Pancreas (tissue), 10 donors: Measurements from ENCODE around the gene ICE2. TPM values are rescaled to one million over a fixed set of nuclear protein-coding genes. Genes with fewer than 3 reads are reported as not detected.

ENCODE experiments used
- ATAC-seq, 4 donors: fragments of 200-7000 bp; cut with Tn5 transposase; one replicate each; pipeline versions ENCODE4 v1.8.0 to v1.9.1; 2020; ENCODE audit warnings: mild to moderate bottlenecking in 4 of 4, moderate library complexity in 4 of 4
- DNase-seq, 6 donors: peaks; one replicate each; pipeline ENCODE4 v3.0.0-alpha.2; 2020
- FAIRE-seq: peaks from 2 replicates; lab custom pipeline; 2012; peaks lifted over from hg19 to GRCh38; lab: Jason Lieb, UNC
- H3K27ac ChIP-seq, 4 donors: fragments of 200-600 bp; sonication (generic); 1 replicate in 3 of 4; 2 replicates in 1 of 4; pipeline versions ENCODE4 v1.5.0 to v1.8.0; 2020
- H3K27me3 ChIP-seq, 4 donors: fragments of 200-600 bp; one replicate each; pipeline ENCODE4 v1.8.0; 2021
- H3K36me3 ChIP-seq, 3 donors: fragments of 200-600 bp; sonication (generic) in 1 of 3; one replicate each; pipeline versions ENCODE4 v1.5.0 to v1.8.0; 2020 to 2021
- H3K4me1 ChIP-seq, 3 donors: fragments of 200-600 bp; one replicate each; pipeline ENCODE4 v1.8.0; 2021
- H3K4me3 ChIP-seq, 4 donors: fragments of 200-600 bp; sonication (generic) in 2 of 4; one replicate each; pipeline versions ENCODE4 v1.5.0 to v1.8.0; 2020 to 2021
- H3K9me3 ChIP-seq, 4 donors: fragments of 200-600 bp; one replicate each; pipeline ENCODE4 v1.8.0; 2021
- CTCF ChIP-seq, 4 donors: fragments of 200-600 bp; sonication (generic) in 3 of 4; IDR thresholded peaks; one replicate each; pipeline versions ENCODE4 v1.5.0 to v1.8.0; 2021; ENCODE audit warnings: antibody characterized with exemption in 4 of 4
- WGBS, 2 donors: extraction: QIAGEN DNeasy Blood & Tissue Kit; methylation state at CpG; one replicate each; pipeline ENCODE4 v1.1.7; 2013; 5-methylcytosine and 5-hydroxymethylcytosine counted together
- intact Hi-C, 3 donors: fragments of 100-400 bp; cut with DNase I; formaldehyde crosslinking; loops; one replicate each; pipeline versions ENCODE4 v1.11.1 to v1.14.2; 2022
- polyA plus RNA-seq, 2 donors: library from polyadenylated mRNA; stranded (reverse); fragments of 200-250 nt; gene quantifications; one replicate each; pipeline ENCODE4 v1.2.3, GENCODE V29; 2013
- total RNA-seq, 6 donors: library from RNA; stranded (reverse); fragmentation: NEBNext Ultra II Directional in 4 of 6; extraction: Animal tissue kit (Norgen Biotek cat#: 25700) in 4 of 6; gene quantifications; one replicate each; pipeline versions ENCODE4 v1.2.1 to v1.2.4, GENCODE V29; 2021 to 2023
- donor health status: healthy with polysubstance abuse.
- donor health status: DM: no; HTN: no; CAD: no; lungs with moderate emphysema.
- donor health status: DM: no; HTN: no; CAD: no.
- donor health status: control.
- donor health status: control.
- donor health status: Bipolar disorder and iron deficiency.
- donor health status: DM: yes; HTN: yes; CAD: no.
- donor health status: DM: no; HTN: no; CAD: no.
- donor health status: DM: no; HTN: no; CAD: no.
- donor health status: DM: yes; HTN: yes; CAD: no.

The ICE2 gene
- total and polyA plus RNA-seq, 8 donors, result 6.7 to 28.9 (median 19.0) TPM

DNA sequence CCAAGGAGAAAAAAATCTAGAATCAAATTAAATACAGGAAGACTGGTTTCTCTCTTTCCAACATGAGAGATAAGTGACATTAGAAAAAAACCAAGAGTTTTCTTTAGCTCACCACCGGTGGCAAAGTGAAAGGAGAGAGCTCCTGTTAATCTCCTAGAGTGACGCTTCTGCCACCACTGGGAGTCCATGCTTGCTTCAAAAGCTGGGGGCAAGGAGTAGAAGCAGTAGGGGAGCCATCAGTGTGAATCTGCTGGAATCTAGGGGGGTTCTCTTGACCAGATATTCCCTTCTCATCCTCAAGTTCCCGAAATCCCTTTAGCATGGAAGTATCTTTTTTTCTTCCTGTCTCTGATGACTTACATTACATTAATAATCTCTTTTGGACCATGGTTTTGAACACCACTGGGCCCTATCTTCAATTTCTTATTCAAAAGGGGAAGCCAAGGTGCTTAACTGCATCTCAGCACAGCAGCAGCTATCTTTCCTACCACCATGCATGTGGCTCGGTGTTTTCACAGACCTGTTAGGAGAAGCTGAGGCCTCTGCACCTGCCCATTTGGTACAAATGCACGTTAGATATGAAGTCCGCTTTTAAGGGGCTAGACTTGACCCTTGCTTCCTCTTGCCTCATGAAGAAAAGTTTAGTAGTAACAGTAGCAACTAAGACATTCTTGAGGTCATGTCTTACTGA is 6.6 kb upstream of the ICE2 start:
- FAIRE-seq (no peak), ATAC-seq (no peak), DNase-seq (no peak)
- 85 to 87% methylated on average over 6 of the region's 6 CpGs for WGBS, 2 donors
- Histone ChIP-seq H3K4me3 (no peak overlapping the region), H3K27ac (no peak overlapping the region), H3K9me3 (no peaks in the 10 kb centered on the region), H3K27me3 (no peaks in the 10 kb centered on the region), H3K36me3 (peaks cover 0 to 2% (median 0%) of the 10 kb centered on the region in 3 donors), H3K4me1 (no peaks in the 10 kb centered on the region)
- intact Hi-C loops, result no loop called here
- TF ChIP-seq CTCF (IDR thresholded peaks at IDR 0.05), result no peak

GRCh38 chr15:60483042-60483441 is 4.1 kb upstream of the ICE2 start:
- no peaks in the 10 kb centered on the region for H3K36me3 ChIP-seq
- no peak for ATAC-seq
- WGBS, 2 donors, result 98% methylated on average over 3 of the region's 3 CpGs
- H3K4me3 ChIP-seq, result no peak overlapping the region
- no peak for DNase-seq
- no peaks in the 10 kb centered on the region for H3K9me3 ChIP-seq
- FAIRE-seq, result no peak
- H3K27ac ChIP-seq, result no peak overlapping the region
- no peak for TF ChIP-seq CTCF (IDR thresholded peaks at IDR 0.05)
- no peaks in the 10 kb centered on the region for H3K27me3 ChIP-seq
- peaks cover under 1 to 6% (median 4%) of the 10 kb centered on the region in 3 donors for H3K4me1 ChIP-seq
- intact Hi-C loops, result no loop called here

- H3K4me1 ChIP-seq, result peaks cover 4 to 20% (median 18%) of the 10 kb centered on the region in 3 donors
- intact Hi-C loops, result no loop called here
- no peak overlapping the region for H3K4me3 ChIP-seq
- no peaks in the 10 kb centered on the region for H3K27me3 ChIP-seq
- H3K36me3 ChIP-seq, result no peaks in the 10 kb centered on the region
- WGBS, 2 donors, result 49 to 54% methylated on average over 3 of the region's 3 CpGs
- H3K9me3 ChIP-seq, result no peaks in the 10 kb centered on the region
- DNase-seq, result no peak
- FAIRE-seq, result no peak
- ATAC-seq, result no peak
- no peak for TF ChIP-seq CTCF (IDR thresholded peaks at IDR 0.05)
- peak overlapping the region in 1 of 4 donors; percentile 88 for H3K27ac ChIP-seq
These were observed 1.9 kb upstream of the ICE2 start for GRCh38 chr15:60480888-60481287.

GRCh38 chr15:60480149-60480548 is 1.2 kb upstream of the ICE2 start:
- peaks cover 4 to 24% (median 20%) of the 10 kb centered on the region in 3 donors for H3K4me1 ChIP-seq
- peak overlapping the region in 1 of 4 donors; percentile 88 for H3K27ac ChIP-seq
- H3K4me3 ChIP-seq, result peak overlapping the region in 1 of 4 donors; percentile 86
- H3K9me3 ChIP-seq, result no peaks in the 10 kb centered on the region
- 79 to 95% methylated on average over 1 of the region's 1 CpG for WGBS, 2 donors
- H3K27me3 ChIP-seq, result no peaks in the 10 kb centered on the region
- ATAC-seq (no peak), DNase-seq (no peak), FAIRE-seq (no peak)
- intact Hi-C loops, result no loop called here
- TF ChIP-seq CTCF (IDR thresholded peaks at IDR 0.05), result no peak
- no peaks in the 10 kb centered on the region for H3K36me3 ChIP-seq
